HepG2 (cell line): Measurements from ENCODE around the gene SMAD7. TPM values are rescaled to one million over a fixed set of nuclear protein-coding genes. Genes with fewer than 3 reads are reported as not detected.

Experiments used
- CCDC6 ChIP-seq: sonication (generic); formaldehyde crosslinking; IDR thresholded peaks from 2 replicates; pipeline ENCODE4 v1.8.1; 2022; ENCODE audit warnings: mild to moderate bottlenecking, missing genetic modification reagents, moderate library complexity
- CREM ChIP-seq, 2 experiments: sonication (generic) in 1 of 2; formaldehyde crosslinking in 1 of 2; IDR thresholded peaks; 2 replicates each; pipeline versions ENCODE4 v1.4.0 to v1.6.1; 2016 to 2020; ENCODE audit warnings: antibody characterized with exemption in 1 of 2, mild to moderate bottlenecking in 1 of 2, missing genetic modification reagents in 1 of 2
- DNMT1 ChIP-seq: sonication (generic); formaldehyde crosslinking; IDR thresholded peaks from 2 replicates; pipeline ENCODE4 v1.5.1; 2020; ENCODE audit warnings: mild to moderate bottlenecking, missing genetic modification reagents
- GABPB1 ChIP-seq: IDR thresholded peaks from 2 replicates; pipeline ENCODE4 v1.6.1; 2016; ENCODE audit warnings: mild to moderate bottlenecking, missing genetic modification reagents, moderate library complexity, missing compliant biosample characterization
- HNRNPK ChIP-seq: fragments of 200-400 bp; formaldehyde crosslinking; IDR thresholded peaks from 2 replicates; pipeline ENCODE4 v1.6.1; 2018; ENCODE audit warnings: low read length, low read depth, moderate library complexity, mild to moderate bottlenecking; ENCODE audit not compliant: poor library complexity, severe bottlenecking
- HNRNPUL1 ChIP-seq: fragments of 200-400 bp; formaldehyde crosslinking; IDR thresholded peaks from 2 replicates; pipeline ENCODE4 v1.6.1; 2017; ENCODE audit warnings: low read depth, mild to moderate bottlenecking, low read length, moderate library complexity
- KLF16 ChIP-seq, 2 experiments: sonication (generic) in 1 of 2; formaldehyde crosslinking in 1 of 2; IDR thresholded peaks; 2 replicates each; pipeline versions ENCODE4 v1.6.1 to v1.8.0; 2016 to 2023; ENCODE audit warnings: missing genetic modification reagents in 2 of 2, missing compliant biosample characterization in 1 of 2
- NBN ChIP-seq: fragments of 450-650 bp; conservative IDR thresholded peaks from 2 replicates; pipeline ENCODE4 v1.6.1; 2017
- NCOA2 ChIP-seq: sonication (generic); formaldehyde crosslinking; IDR thresholded peaks from 2 replicates; pipeline ENCODE4 v1.8.0; 2022; ENCODE audit warnings: inconsistent platforms
- NFE2 ChIP-seq: sonication (generic); formaldehyde crosslinking; IDR thresholded peaks from 2 replicates; pipeline ENCODE4 v1.4.0; 2020; ENCODE audit warnings: missing genetic modification reagents
- SIX4 ChIP-seq: sonication (generic); formaldehyde crosslinking; IDR thresholded peaks from 2 replicates; pipeline ENCODE4 v1.4.0; 2020; ENCODE audit warnings: missing genetic modification reagents
- SMAD9 ChIP-seq: sonication (generic); formaldehyde crosslinking; IDR thresholded peaks from 2 replicates; pipeline ENCODE4 v1.5.1; 2020; ENCODE audit warnings: mild to moderate bottlenecking, missing genetic modification reagents
- SP1 ChIP-seq, 2 experiments: fragments of 450-650 bp in 1 of 2; sonication (generic) in 1 of 2; formaldehyde crosslinking in 1 of 2; IDR thresholded peaks; 2 replicates each; pipeline versions ENCODE4 v1.4.0 to v1.6.1; 2016 to 2020; ENCODE audit warnings: missing genetic modification reagents in 1 of 2
- ZFX ChIP-seq: sonication (generic); formaldehyde crosslinking; IDR thresholded peaks from 2 replicates; pipeline ENCODE4 v1.4.0; 2020; ENCODE audit warnings: mild to moderate bottlenecking, low read depth, missing genetic modification reagents, moderate library complexity
- ZNF10 ChIP-seq: sonication (generic); formaldehyde crosslinking; IDR thresholded peaks from 2 replicates; pipeline ENCODE4 v1.4.0; 2020; ENCODE audit warnings: mild to moderate bottlenecking, low read depth, missing genetic modification reagents, borderline replicate concordance
- ZNF546 ChIP-seq: sonication (generic); formaldehyde crosslinking; conservative IDR thresholded peaks from 2 replicates; pipeline ENCODE4 v1.8.1; 2023; ENCODE audit warnings: mild to moderate bottlenecking, missing genetic modification reagents
- ZNF550 ChIP-seq: sonication (generic); formaldehyde crosslinking; IDR thresholded peaks from 2 replicates; pipeline ENCODE4 v1.4.0; 2020; ENCODE audit warnings: mild to moderate bottlenecking, missing genetic modification reagents, borderline replicate concordance
- ZNF766 ChIP-seq: sonication (generic); formaldehyde crosslinking; IDR thresholded peaks from 2 replicates; pipeline ENCODE4 v1.5.0; 2020; ENCODE audit warnings: missing genetic modification reagents, borderline replicate concordance
- polyA plus RNA-seq, 8 experiments: library from polyadenylated mRNA; depleted of rRNA in 3 of 8; stranded (reverse) in 7 of 8; unstranded in 1 of 8; fragments of >200 nt; fragmentation: Illumina TruSeq in 4 of 8; extraction: Trizol in 4 of 8; gene quantifications; 2 replicates each; pipeline versions ENCODE4 v1.2.1 to v1.2.3, GENCODE V29; 2011 to 2016; ENCODE audit warnings: low read depth in 4 of 8, missing spikeins in 1 of 8, mixed read lengths in 1 of 8; ENCODE audit not compliant: insufficient read depth in 1 of 8
- total RNA-seq, 5 experiments: library from RNA; depleted of rRNA; stranded (reverse); fragments of >200 nt; fragmentation: Illumina TruSeq; extraction: Trizol; gene quantifications; 2 replicates each; pipeline ENCODE4 v1.2.3, GENCODE V29; 2016; ENCODE audit warnings: low read depth in 1 of 5
- TF ChIP-seq, protein P1 (sequence below): sonication (generic); formaldehyde crosslinking; IDR thresholded peaks from 2 replicates; pipeline ENCODE4 v1.5.1; 2020; ENCODE audit warnings: missing genetic modification reagents, mild to moderate bottlenecking, borderline replicate concordance
- TF ChIP-seq, protein P2 (sequence below): sonication (generic); formaldehyde crosslinking; IDR thresholded peaks from 2 replicates; pipeline ENCODE4 v1.4.0; 2020; ENCODE audit warnings: missing genetic modification reagents
- TF ChIP-seq, protein P3 (sequence below): sonication (generic); formaldehyde crosslinking; IDR thresholded peaks from 2 replicates; pipeline ENCODE4 v1.8.1; 2022; ENCODE audit warnings: mild to moderate bottlenecking, missing genetic modification reagents

The SMAD7 gene
- total and polyA plus RNA-seq, 2 of the 13 experiments (the other 11 are each of a cell fraction or from before 2014, with no cell fraction given): 17.4 to 24.7 TPM

DNA sequence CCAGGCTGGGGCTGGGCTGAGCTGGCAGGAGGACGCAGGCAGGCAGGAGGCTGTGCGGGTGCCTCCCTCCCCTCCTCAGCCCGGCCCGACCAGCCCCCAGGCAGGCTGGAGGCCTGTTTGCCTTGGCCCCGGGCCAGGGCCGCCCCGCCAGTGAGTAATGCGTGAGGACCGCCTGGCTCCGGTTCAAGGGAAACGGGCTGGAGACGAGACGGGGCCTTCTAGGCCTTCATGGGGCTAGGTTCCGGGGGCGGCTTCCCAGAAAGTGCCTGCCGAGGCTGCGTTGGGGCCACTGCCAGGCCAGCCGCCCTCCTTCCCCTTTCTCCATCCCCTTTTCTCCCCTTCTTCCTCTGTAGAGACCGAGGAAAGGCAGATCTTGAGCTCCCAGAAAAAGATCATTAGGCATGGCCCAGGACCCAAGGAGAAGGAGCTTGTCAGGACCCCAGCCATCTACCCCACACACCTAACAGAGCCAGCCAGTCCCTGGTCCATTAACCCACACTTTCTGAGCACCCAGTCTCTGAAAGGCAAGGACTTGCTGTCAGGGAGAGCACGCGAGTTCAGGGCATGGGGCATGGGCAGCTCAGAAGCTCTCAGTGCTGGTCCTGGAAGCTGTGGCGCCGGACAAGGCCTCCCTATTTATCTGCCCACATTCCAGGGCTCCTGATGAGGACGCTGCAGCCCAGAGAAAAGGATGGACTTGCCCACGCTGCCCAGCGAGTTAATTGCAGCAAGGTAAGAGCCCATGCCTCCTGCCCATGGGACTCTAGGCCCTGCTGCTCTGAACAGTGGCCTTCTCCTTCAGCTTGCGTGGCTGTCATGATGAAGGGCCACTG, 48.5 kb downstream of the SMAD7 start (continued):
- TF ChIP-seq SP1 (IDR thresholded peaks at IDR 0.05) (no peak), SP1 (CRISPR knock-in tag; IDR thresholded peaks at IDR 0.05) (peak; percentile 34), ZNF550 (CRISPR knock-in tag) (no peak), HNRNPK (peak; percentile 90), CREM (IDR thresholded peaks at IDR 0.05) (0 out of 2 replicates have a peak, but pooled peaks have one; percentile 41), CREM (CRISPR knock-in tag; IDR thresholded peaks at IDR 0.05) (no peak), DNMT1 (CRISPR knock-in tag) (no peak), ZNF766 (CRISPR knock-in tag) (no peak), CCDC6 (CRISPR knock-in tag) (peak; percentile 49; the same call in 1 of the 2 replicates), ZFX (peak; percentile 98), GABPB1 (CRISPR knock-in tag) (peak; percentile 82), NBN (no peak), SIX4 (CRISPR knock-in tag) (peak; percentile 79), HNRNPUL1 (no peak), ZNF546 (CRISPR knock-in tag) (no peak), KLF16 (CRISPR knock-in tag; IDR thresholded peaks at IDR 0.05) (peak in 1 of 2 experiments; percentile 62; a peak in 1 of 4 replicates), NFE2 (CRISPR knock-in tag) (no peak), ZNF10 (CRISPR knock-in tag) (no peak), SMAD9 (CRISPR knock-in tag) (no peak), NCOA2 (CRISPR knock-in tag) (peak; percentile 82)
- TF ChIP-seq, protein P1, sequence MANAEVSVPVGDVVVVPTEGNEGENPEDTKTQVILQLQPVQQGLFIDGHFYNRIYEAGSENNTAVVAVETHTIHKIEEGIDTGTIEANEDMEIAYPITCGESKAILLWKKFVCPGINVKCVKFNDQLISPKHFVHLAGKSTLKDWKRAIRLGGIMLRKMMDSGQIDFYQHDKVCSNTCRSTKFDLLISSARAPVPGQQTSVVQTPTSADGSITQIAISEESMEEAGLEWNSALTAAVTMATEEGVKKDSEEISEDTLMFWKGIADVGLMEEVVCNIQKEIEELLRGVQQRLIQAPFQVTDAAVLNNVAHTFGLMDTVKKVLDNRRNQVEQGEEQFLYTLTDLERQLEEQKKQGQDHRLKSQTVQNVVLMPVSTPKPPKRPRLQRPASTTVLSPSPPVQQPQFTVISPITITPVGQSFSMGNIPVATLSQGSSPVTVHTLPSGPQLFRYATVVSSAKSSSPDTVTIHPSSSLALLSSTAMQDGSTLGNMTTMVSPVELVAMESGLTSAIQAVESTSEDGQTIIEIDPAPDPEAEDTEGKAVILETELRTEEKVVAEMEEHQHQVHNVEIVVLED (CRISPR knock-in tag): peak; percentile 60; the same call in 1 of the 2 replicates
- TF ChIP-seq, protein P2, sequence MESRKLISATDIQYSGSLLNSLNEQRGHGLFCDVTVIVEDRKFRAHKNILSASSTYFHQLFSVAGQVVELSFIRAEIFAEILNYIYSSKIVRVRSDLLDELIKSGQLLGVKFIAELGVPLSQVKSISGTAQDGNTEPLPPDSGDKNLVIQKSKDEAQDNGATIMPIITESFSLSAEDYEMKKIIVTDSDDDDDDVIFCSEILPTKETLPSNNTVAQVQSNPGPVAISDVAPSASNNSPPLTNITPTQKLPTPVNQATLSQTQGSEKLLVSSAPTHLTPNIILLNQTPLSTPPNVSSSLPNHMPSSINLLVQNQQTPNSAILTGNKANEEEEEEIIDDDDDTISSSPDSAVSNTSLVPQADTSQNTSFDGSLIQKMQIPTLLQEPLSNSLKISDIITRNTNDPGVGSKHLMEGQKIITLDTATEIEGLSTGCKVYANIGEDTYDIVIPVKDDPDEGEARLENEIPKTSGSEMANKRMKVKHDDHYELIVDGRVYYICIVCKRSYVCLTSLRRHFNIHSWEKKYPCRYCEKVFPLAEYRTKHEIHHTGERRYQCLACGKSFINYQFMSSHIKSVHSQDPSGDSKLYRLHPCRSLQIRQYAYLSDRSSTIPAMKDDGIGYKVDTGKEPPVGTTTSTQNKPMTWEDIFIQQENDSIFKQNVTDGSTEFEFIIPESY (CRISPR knock-in tag): peak; percentile 26; the same call in 1 of the 2 replicates
- TF ChIP-seq, protein P3, sequence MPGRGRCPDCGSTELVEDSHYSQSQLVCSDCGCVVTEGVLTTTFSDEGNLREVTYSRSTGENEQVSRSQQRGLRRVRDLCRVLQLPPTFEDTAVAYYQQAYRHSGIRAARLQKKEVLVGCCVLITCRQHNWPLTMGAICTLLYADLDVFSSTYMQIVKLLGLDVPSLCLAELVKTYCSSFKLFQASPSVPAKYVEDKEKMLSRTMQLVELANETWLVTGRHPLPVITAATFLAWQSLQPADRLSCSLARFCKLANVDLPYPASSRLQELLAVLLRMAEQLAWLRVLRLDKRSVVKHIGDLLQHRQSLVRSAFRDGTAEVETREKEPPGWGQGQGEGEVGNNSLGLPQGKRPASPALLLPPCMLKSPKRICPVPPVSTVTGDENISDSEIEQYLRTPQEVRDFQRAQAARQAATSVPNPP (CRISPR knock-in tag): no peak
- TF ChIP-seq, all 625 proteins: peak for 262
